ENCODE measurements around the gene C19orf38. TPM values are rescaled to one million over a fixed set of nuclear protein-coding genes. Genes with fewer than 3 reads are reported as not detected.

Gene C19orf38
- total and polyA plus RNA-seq, 9 of the 15 experiments (the other 6 are each of a cell fraction or from before 2014, with no cell fraction given), result 0.14 to 0.18 TPM; not detected in 7

- in situ Hi-C loops (cut with MboI) (no loop called here), intact Hi-C loops (cut with micrococcal nuclease) (no loop called here)
- CTCF ChIA-PET (ENCODE audit: low intra/inter-chr PET ratio), result no interaction called here
- FAIRE-seq (peak; percentile 67), ATAC-seq (peak; percentile 21; the same call in 1 of the 3 replicates), DNase-seq (ENCODE audit: extremely low read depth in 1 of 4, low spot score in 3 of 4) (no peak)
- Histone ChIP-seq H2AFZ (ENCODE audit: low read depth, low read length) (peak overlapping the region; percentile 63; the same call in 1 of the 2 replicates), H3K9ac (ENCODE audit: insufficient read depth in 1 of 2, low read depth in 2 of 2, low read length in 2 of 2) (peak overlapping the region in 1 of 2 experiments; percentile 14; a peak in 1 of 4 replicates), H3K4me2 (ENCODE audit: insufficient read depth, low read length) (no peak overlapping the region), H3K4me3 (no peak overlapping the region), H3K9me1 (ENCODE audit: control insufficient read depth, insufficient read depth, low read length) (no peaks in the 10 kb centered on the region), H3K9me3 (replicated peaks; ENCODE audit: control insufficient read depth, insufficient read depth, low read depth, low read length) (no peaks in the 10 kb centered on the region), H3K79me2 (ENCODE audit: control insufficient read depth, insufficient read depth, low read length) (no peaks in the 10 kb centered on the region), H3K27me3 (ENCODE audit: control insufficient read depth in 2 of 2, insufficient read depth in 2 of 2, low read length in 2 of 2) (no peaks in the 10 kb centered on the region), H4K20me1 (replicated peaks; ENCODE audit: control insufficient read depth, insufficient read depth, low read length) (no peaks in the 10 kb centered on the region), H3K4me1 (replicated peaks in 1 of 2; ENCODE audit: control insufficient read depth in 2 of 2, insufficient read depth in 2 of 2, low read length in 2 of 2) (peaks cover 0 to 4% of the 10 kb centered on the region in 2 experiments; a peak in 2 of 5 replicates), H3K36me3 (ENCODE audit: control insufficient read depth, insufficient read depth, low read length) (no peaks in the 10 kb centered on the region), H3K27ac (ENCODE audit: extremely low read depth, low read depth, low read length) (peak overlapping the region; percentile 36; the same call in 1 of the 3 replicates)
- WGBS (ENCODE audit: insufficient coverage, low coverage, missing lambda C conversion rate), result 43% methylated on average over 7 of the region's 7 CpGs
- POLR2A ChIA-PET, result interaction anchor here (1.0 to 2.1 kb wide), 5 partner anchors 10 to 137 kb away, joined by 3 to 6 read pairs (median 5); no protein-coding TSS in a partner anchor
- no TSS peak for BruUV-seq (replicated peaks)
- TF ChIP-seq ZNF398 (CRISPR knock-in tag; IDR thresholded peaks at IDR 0.05) (no peak), ERF (CRISPR knock-in tag; IDR thresholded peaks at IDR 0.05) (no peak), ZNF696 (CRISPR knock-in tag; conservative IDR thresholded peaks at IDR 0.05) (no peak), UBTF (IDR thresholded peaks at IDR 0.05; ENCODE audit: borderline replicate concordance in 1 of 2, low read depth in 2 of 2, low read length in 2 of 2) (peak in 1 of 2 experiments; percentile 37; a peak in 1 of 4 replicates), ESRRA (IDR thresholded peaks at IDR 0.05; ENCODE audit: borderline replicate concordance, low read depth) (no peak), BACH1 (tag; IDR thresholded peaks at IDR 0.05) (no peak)
These were observed 6.3 kb downstream of the C19orf38 start for GRCh38 chr19:10854350-10855089.

Data from K562 (cell line).